GM23248 (cell line): ENCODE measurements around the gene C5. TPM values are rescaled to one million over a fixed set of nuclear protein-coding genes. Genes with fewer than 3 reads are reported as not detected.

Source experiments
- DNase-seq: peaks from one replicate; pipeline ENCODE4 v3.0.0-alpha.2; 2015
- H2AFZ ChIP-seq: fragments of 200-600 bp; sonication (generic); 2 replicates; pipeline ENCODE4 v1.6.1; 2016; ENCODE audit warnings: antibody characterized with exemption
- H3F3A ChIP-seq: fragments of 200-600 bp; sonication (generic); 2 replicates; pipeline ENCODE4 v1.6.1; 2016; ENCODE audit warnings: mild to moderate bottlenecking, antibody characterized with exemption, mixed run types; ENCODE audit not compliant: insufficient read depth
- H3K27ac ChIP-seq: fragments of 200-600 bp; sonication (generic); 2 replicates; pipeline ENCODE4 v1.5.1; 2016; ENCODE audit warnings: mild to moderate bottlenecking
- H3K27me3 ChIP-seq: fragments of 200-600 bp; sonication (generic); replicated peaks from 2 replicates; pipeline ENCODE4 v1.6.1; 2016; ENCODE audit warnings: mild to moderate bottlenecking; ENCODE audit not compliant: insufficient read depth
- H3K36me3 ChIP-seq: fragments of 200-600 bp; sonication (generic); 2 replicates; pipeline ENCODE4 v1.6.1; 2016; ENCODE audit warnings: low read depth, mild to moderate bottlenecking
- H3K4me1 ChIP-seq: fragments of 200-600 bp; sonication (generic); 2 replicates; pipeline ENCODE4 v1.6.1; 2016; ENCODE audit warnings: mild to moderate bottlenecking; ENCODE audit not compliant: insufficient read depth
- H3K4me2 ChIP-seq: fragments of 200-600 bp; sonication (generic); one replicate; pipeline ENCODE4 v1.6.1; 2016; ENCODE audit warnings: mild to moderate bottlenecking; ENCODE audit not compliant: unreplicated experiment
- H3K4me3 ChIP-seq: fragments of 200-600 bp; sonication (generic); 2 replicates; pipeline ENCODE4 v1.5.1; 2016; ENCODE audit warnings: mild to moderate bottlenecking
- H3K79me2 ChIP-seq: fragments of 200-600 bp; sonication (generic); 2 replicates; pipeline ENCODE4 v1.6.1; 2016; ENCODE audit warnings: mild to moderate bottlenecking; ENCODE audit not compliant: insufficient read depth
- H3K9ac ChIP-seq: fragments of 200-600 bp; sonication (generic); 2 replicates; pipeline ENCODE4 v1.6.1; 2016; ENCODE audit warnings: mild to moderate bottlenecking
- H3K9me2 ChIP-seq: fragments of 200-600 bp; sonication (generic); 2 replicates; pipeline ENCODE4 v1.6.1; 2016; ENCODE audit warnings: mixed run types, mild to moderate bottlenecking, moderate library complexity; ENCODE audit not compliant: insufficient read depth
- H3K9me3 ChIP-seq: fragments of 200-600 bp; sonication (generic); one replicate; pipeline ENCODE4 v1.6.1; 2017; ENCODE audit warnings: low read depth
- H4K20me1 ChIP-seq: fragments of 200-600 bp; sonication (generic); 2 replicates; pipeline ENCODE4 v1.6.0; 2016; ENCODE audit not compliant: insufficient read depth
- EZH2 ChIP-seq: fragments of 200-600 bp; sonication (generic); IDR thresholded peaks from 2 replicates; pipeline ENCODE4 v1.6.1; 2018; ENCODE audit warnings: antibody characterized with exemption, mild to moderate bottlenecking; ENCODE audit not compliant: insufficient read depth, poor library complexity, severe bottlenecking
- EZH2phosphoT487 ChIP-seq: fragments of 200-600 bp; sonication (generic); IDR thresholded peaks from 2 replicates; pipeline ENCODE4 v1.6.1; 2018; ENCODE audit warnings: antibody characterized with exemption, moderate library complexity, mild to moderate bottlenecking, low read depth; ENCODE audit not compliant: insufficient read depth
- WGBS, 2 experiments: methylation state at CpG; one replicate each; pipeline ENCODE4 v1.1.6; 2015 to 2017; ENCODE audit warnings: low lambda C conversion rate in 2 of 2, low coverage in 1 of 2; ENCODE audit errors: missing lambda C conversion rate in 2 of 2; 5-methylcytosine and 5-hydroxymethylcytosine counted together
- in situ Hi-C: fragments of 300-500 bp; cut with MboI; formaldehyde crosslinking; loops from 2 replicates; pipeline ENCODE4 v1.15.0; 2020
- polyA plus RNA-seq: library from polyadenylated mRNA; unstranded; fragments of >200 nt; fragmentation: Nextera tagmentation; extraction: Ambion mirVana; gene quantifications from 2 replicates; pipeline ENCODE4 v1.2.1, GENCODE V29; 2016
- total RNA-seq: library from RNA; depleted of rRNA; stranded (reverse); fragments of >200 nt; shearing (Covaris generic); gene quantifications from 2 replicates; pipeline ENCODE4 v1.2.3, GENCODE V29; 2014

Gene C5
- total and polyA plus RNA-seq, 2 experiments from 2014 or later, result 1.2 to 1.6 TPM

- Histone ChIP-seq H3K36me3 (no peaks in the 10 kb centered on the region), H3K79me2 (no peaks in the 10 kb centered on the region), H3F3A (peaks cover 24% of the 10 kb centered on the region), H3K9ac (peak overlapping the region; percentile 72), H4K20me1 (no peaks in the 10 kb centered on the region), H3K4me1 (peaks cover 30% of the 10 kb centered on the region), H3K9me2 (no peaks in the 10 kb centered on the region), H3K4me2 (peak overlapping the region; percentile 74), H3K27ac (no peak overlapping the region), H3K9me3 (no peaks in the 10 kb centered on the region), H3K27me3 (no peaks in the 10 kb centered on the region), H2AFZ (peak overlapping the region; percentile 95), H3K4me3 (peak overlapping the region; percentile 77)
- in situ Hi-C loops, result no loop called here
- 18 to 20% methylated on average over 23 to 26 of the region's 26 CpGs for WGBS, 2 experiments
- TF ChIP-seq EZH2phosphoT487 (no peak), EZH2 (no peak)
- no peak for DNase-seq
Observed at GRCh38 chr9:120929229-120929791, 120.8 kb downstream of the C5 start.

- peak; percentile 69 for DNase-seq
- Histone ChIP-seq H3K9me2 (no peaks in the 10 kb centered on the region), H3F3A (peaks cover 23% of the 10 kb centered on the region), H3K36me3 (no peaks in the 10 kb centered on the region), H3K27ac (no peak overlapping the region), H3K4me2 (peak overlapping the region; percentile 74), H3K79me2 (no peaks in the 10 kb centered on the region), H3K9ac (peak overlapping the region; percentile 72), H2AFZ (peak overlapping the region; percentile 95), H3K4me3 (peak overlapping the region; percentile 77), H3K9me3 (no peaks in the 10 kb centered on the region), H3K27me3 (no peaks in the 10 kb centered on the region), H3K4me1 (peaks cover 30% of the 10 kb centered on the region), H4K20me1 (no peaks in the 10 kb centered on the region)
- TF ChIP-seq EZH2 (no peak), EZH2phosphoT487 (no peak)
- 4% methylated on average over 42 to 57 of the region's 73 CpGs for WGBS, 2 experiments
- in situ Hi-C loops, result no loop called here
Observed at GRCh38 chr9:120928483-120929228, 121.4 kb downstream of the C5 start.

- H3K27me3 ChIP-seq, result no peaks in the 10 kb centered on the region
- no peak for DNase-seq
- in situ Hi-C loops, result no loop called here
- H3K4me2 ChIP-seq, result peak overlapping the region; percentile 74
- H2AFZ ChIP-seq, result peak overlapping the region; percentile 95
- peak overlapping the region; percentile 72 for H3K9ac ChIP-seq
- no peaks in the 10 kb centered on the region for H4K20me1 ChIP-seq
- H3K4me1 ChIP-seq, result peaks cover 30% of the 10 kb centered on the region
- TF ChIP-seq EZH2phosphoT487, result no peak
- TF ChIP-seq EZH2, result no peak
- no peaks in the 10 kb centered on the region for H3K79me2 ChIP-seq
- peaks cover 23% of the 10 kb centered on the region for H3F3A ChIP-seq
- peak overlapping the region; percentile 77 for H3K4me3 ChIP-seq
- no peaks in the 10 kb centered on the region for H3K9me2 ChIP-seq
- 69 to 70% methylated on average over 14 of the region's 14 CpGs for WGBS, 2 experiments
- no peak overlapping the region for H3K27ac ChIP-seq
- no peaks in the 10 kb centered on the region for H3K36me3 ChIP-seq
- no peaks in the 10 kb centered on the region for H3K9me3 ChIP-seq
Observed at GRCh38 chr9:120928015-120928482, 122.0 kb downstream of the C5 start.

GRCh38 chr9:120927269-120928014 lies 122.6 kb downstream of the C5 start:
- Histone ChIP-seq H3K9ac (no peak overlapping the region), H2AFZ (no peak overlapping the region), H3K79me2 (no peaks in the 10 kb centered on the region), H3K4me3 (no peak overlapping the region), H3K4me2 (no peak overlapping the region), H4K20me1 (no peaks in the 10 kb centered on the region), H3F3A (peaks cover 23% of the 10 kb centered on the region), H3K4me1 (peaks cover 29% of the 10 kb centered on the region), H3K36me3 (no peaks in the 10 kb centered on the region), H3K27me3 (no peaks in the 10 kb centered on the region), H3K9me2 (no peaks in the 10 kb centered on the region), H3K27ac (no peak overlapping the region), H3K9me3 (no peaks in the 10 kb centered on the region)
- 87 to 89% methylated on average over 8 of the region's 8 CpGs for WGBS, 2 experiments
- TF ChIP-seq EZH2, result no peak
- no peak for TF ChIP-seq EZH2phosphoT487
- in situ Hi-C loops, result no loop called here
- no peak for DNase-seq
